ENCODE results near the gene TAF11L12. TPM values are rescaled to one million over a fixed set of nuclear protein-coding genes. Genes with fewer than 3 reads are reported as not detected.
"Not testable (repeated sequence)": the region's sequence is repeated elsewhere in the genome, so short reads cannot be mapped to it uniquely, and the experiment has no call there.

Gene TAF11L12
- under 1 TPM in 2 of 8 experiments, not detected in 6; 0.28 to 0.32 TPM for total RNA-seq

DNA sequence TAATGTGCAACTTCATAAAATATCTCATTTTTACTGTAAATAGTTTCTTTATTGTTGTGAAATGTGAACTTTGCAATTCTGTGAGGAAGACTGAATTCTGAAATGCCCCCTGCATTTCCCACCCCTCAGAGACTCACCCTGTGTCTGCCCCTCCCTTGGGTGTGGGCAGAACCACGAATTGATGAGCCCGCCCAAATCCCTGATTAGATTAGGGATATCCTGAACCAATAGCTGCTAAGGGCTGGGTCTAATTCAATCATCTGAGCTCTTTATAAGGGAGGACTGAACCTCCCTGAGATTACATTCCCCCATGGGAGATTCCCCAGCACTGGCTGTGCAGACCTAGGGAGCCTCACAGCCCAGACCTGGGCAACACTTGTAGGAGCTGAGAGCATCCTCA is at the start of gene TAF11L12:
TAF11L12 (plus strand) TSS at position 301 of the 400 bp plus-strand sequence.
- in situ Hi-C loops (cut with MboI; ENCODE audit: low pct_unique_long_range_greater_than_20kb in 2 of 9, low sequenced_read_pairs in 9 of 9, unreplicated experiment in 9 of 9); H3K27ac ChIP-seq; H3K4me3 ChIP-seq; ATAC-seq (replicated peaks in 6 of 8); H3K4me1 ChIP-seq (replicated peaks in 1 of 2): not testable (repeated sequence)
- 80 to 90% methylated on average over 1 to 2 of the region's 2 CpGs; no CpG with 5 or more reads in 8 of the 10 experiments for WGBS, 10 experiments

DNA sequence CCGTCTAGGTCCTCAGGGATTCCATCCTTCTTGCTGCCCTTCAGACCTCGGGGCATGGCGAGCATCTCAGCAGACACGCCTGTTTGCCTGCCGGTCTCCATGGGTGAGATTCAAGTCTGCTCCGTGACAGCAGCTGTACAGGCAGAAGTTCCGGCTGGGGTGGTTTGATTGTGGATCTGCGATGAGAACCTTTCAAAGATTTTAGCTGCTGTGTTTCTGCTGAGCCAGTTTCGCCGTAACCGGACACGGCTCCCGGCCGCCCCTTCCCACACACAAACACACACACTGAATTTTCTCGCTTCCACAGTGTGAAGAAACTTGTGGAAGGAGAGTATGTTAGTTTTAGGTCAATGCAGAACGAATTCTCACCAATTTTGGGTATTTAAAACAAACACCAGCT is 24.5 kb upstream of the TAF11L12 start, which contains the start of gene TAF11L7:
TAF11L7 (minus strand) TSS at position 101 of the 400 bp plus-strand sequence.
- H3K27ac ChIP-seq; in situ Hi-C loops (cut with MboI; ENCODE audit: low pct_unique_long_range_greater_than_20kb in 2 of 9, low sequenced_read_pairs in 9 of 9, unreplicated experiment in 9 of 9); H3K4me3 ChIP-seq; ATAC-seq (replicated peaks in 6 of 8); H3K4me1 ChIP-seq (replicated peaks in 1 of 2): not testable (repeated sequence)
- WGBS, 10 experiments: no CpG with 5 or more reads among the region's 16 CpGs

GRCh38 chr5:17590860-17591259 is 19.3 kb upstream of the TAF11L12 start, which contains the start of gene TAF11L8:
TSS of gene TAF11L8 (minus strand) at chr5:17590960.
- WGBS, 10 experiments: no CpG with 5 or more reads among the region's 16 CpGs
- H3K4me3 ChIP-seq; in situ Hi-C loops (cut with MboI; ENCODE audit: low pct_unique_long_range_greater_than_20kb in 2 of 9, low sequenced_read_pairs in 9 of 9, unreplicated experiment in 9 of 9); H3K4me1 ChIP-seq (replicated peaks in 1 of 2); ATAC-seq (replicated peaks in 6 of 8); H3K27ac ChIP-seq: not testable (repeated sequence)

DNA sequence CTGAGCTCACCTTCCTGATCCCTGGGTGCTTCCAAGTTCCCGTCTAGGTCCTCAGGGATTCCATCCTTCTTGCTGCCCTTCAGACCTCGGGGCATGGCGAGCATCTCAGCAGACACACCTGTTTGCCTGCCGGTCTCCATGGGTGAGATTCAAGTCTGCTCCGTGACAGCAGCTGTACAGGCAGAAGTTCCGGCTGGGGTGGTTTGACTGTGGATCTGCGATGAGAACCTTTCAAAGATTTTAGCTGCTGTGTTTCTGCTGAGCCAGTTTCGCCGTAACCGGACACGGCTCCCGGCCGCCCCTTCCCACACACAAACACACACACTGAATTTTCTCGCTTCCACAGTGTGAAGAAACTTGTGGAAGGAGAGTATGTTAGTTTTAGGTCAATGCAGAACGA is 15.9 kb upstream of the TAF11L12 start, which contains the start of gene TAF11L9:
TAF11L9 (minus strand) TSS at position 140 of the 400 bp plus-strand sequence.
- in situ Hi-C loops (cut with MboI; ENCODE audit: low pct_unique_long_range_greater_than_20kb in 2 of 9, low sequenced_read_pairs in 9 of 9, unreplicated experiment in 9 of 9); ATAC-seq (replicated peaks in 6 of 8); H3K4me1 ChIP-seq (replicated peaks in 1 of 2); H3K4me3 ChIP-seq; H3K27ac ChIP-seq: not testable (repeated sequence)
- no CpG with 5 or more reads among the region's 15 CpGs for WGBS, 10 experiments

DNA sequence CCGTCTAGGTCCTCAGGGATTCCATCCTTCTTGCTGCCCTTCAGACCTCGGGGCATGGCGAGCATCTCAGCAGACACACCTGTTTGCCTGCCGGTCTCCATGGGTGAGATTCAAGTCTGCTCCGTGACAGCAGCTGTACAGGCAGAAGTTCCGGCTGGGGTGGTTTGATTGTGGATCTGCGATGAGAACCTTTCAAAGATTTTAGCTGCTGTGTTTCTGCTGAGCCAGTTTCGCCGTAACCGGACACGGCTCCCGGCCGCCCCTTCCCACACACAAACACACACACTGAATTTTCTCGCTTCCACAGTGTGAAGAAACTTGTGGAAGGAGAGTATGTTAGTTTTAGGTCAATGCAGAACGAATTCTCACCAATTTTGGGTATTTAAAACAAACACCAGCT is 12.5 kb upstream of the TAF11L12 start, which contains the start of gene TAF11L10:
TAF11L10 (minus strand) TSS at position 101 of the 400 bp plus-strand sequence.
- in situ Hi-C loops (cut with MboI; ENCODE audit: low pct_unique_long_range_greater_than_20kb in 2 of 9, low sequenced_read_pairs in 9 of 9, unreplicated experiment in 9 of 9); H3K4me3 ChIP-seq; H3K27ac ChIP-seq; ATAC-seq (replicated peaks in 6 of 8); H3K4me1 ChIP-seq (replicated peaks in 1 of 2): not testable (repeated sequence)
- WGBS, 10 experiments: no CpG with 5 or more reads among the region's 15 CpGs

GRCh38 chr5:17603880-17604279 is 6.3 kb upstream of the TAF11L12 start, which contains the start of gene TAF11L11:
TSS of gene TAF11L11 (plus strand) at chr5:17604183.
- in situ Hi-C loops (cut with MboI; ENCODE audit: low pct_unique_long_range_greater_than_20kb in 2 of 9, low sequenced_read_pairs in 9 of 9, unreplicated experiment in 9 of 9); ATAC-seq (replicated peaks in 6 of 8): not testable (repeated sequence)
- WGBS, 10 experiments: 32 to 90% (median 46%) methylated on average over 1 to 5 of the region's 6 CpGs; no CpG with 5 or more reads in 4 of the 10 experiments

DNA sequence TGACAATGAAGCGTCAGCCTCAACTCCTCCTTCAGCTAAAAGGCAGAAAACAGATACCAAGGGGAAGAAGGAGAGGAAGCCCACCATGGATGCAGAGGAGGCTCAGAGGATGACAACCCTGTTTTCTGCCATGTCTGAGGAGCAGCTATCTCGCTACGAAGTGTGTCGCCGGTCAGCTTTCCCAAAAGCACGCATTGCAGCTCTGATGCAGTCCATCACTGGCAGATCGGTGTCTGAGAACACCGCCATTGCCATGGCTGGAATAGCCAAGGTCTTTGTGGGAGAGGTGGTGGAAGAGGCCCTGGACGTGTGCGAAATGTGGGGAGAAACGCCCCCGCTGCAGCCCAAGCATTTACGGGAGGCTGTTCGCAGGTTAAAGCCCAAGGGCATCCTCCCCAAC is 5.2 kb upstream of the TAF11L12 start:
- Histone ChIP-seq H3K4me1 (replicated peaks in 1 of 2) (no peaks in the 10 kb centered on the region), H3K4me3 (no peak overlapping the region), H3K27ac (no peak overlapping the region)
- in situ Hi-C loops (cut with MboI; ENCODE audit: low pct_unique_long_range_greater_than_20kb in 2 of 9, low sequenced_read_pairs in 9 of 9, unreplicated experiment in 9 of 9): no loop called here
- no peak for ATAC-seq (replicated peaks in 6 of 8)
- WGBS, 10 experiments: 20 to 100% (median 87%) methylated on average over 1 to 3 of the region's 14 CpGs; no CpG with 5 or more reads in 5 of the 10 experiments

More at GRCh38 chr5:17603880-17604279, 6.3 kb upstream of the TAF11L12 start, which contains the start of gene TAF11L11:
- not testable (repeated sequence) for H3K4me1 ChIP-seq (replicated peaks in 1 of 2); H3K4me3 ChIP-seq; H3K27ac ChIP-seq

GRCh38 chr5:17607461-17607860 is 2.7 kb upstream of the TAF11L12 start:
- ATAC-seq (replicated peaks in 6 of 8); in situ Hi-C loops (cut with MboI; ENCODE audit: low pct_unique_long_range_greater_than_20kb in 2 of 9, low sequenced_read_pairs in 9 of 9, unreplicated experiment in 9 of 9); H3K4me3 ChIP-seq; H3K4me1 ChIP-seq (replicated peaks in 1 of 2); H3K27ac ChIP-seq: not testable (repeated sequence)
- 27 to 100% (median 83%) methylated on average over 1 to 4 of the region's 4 CpGs; no CpG with 5 or more reads in 3 of the 10 experiments for WGBS, 10 experiments

DNA sequence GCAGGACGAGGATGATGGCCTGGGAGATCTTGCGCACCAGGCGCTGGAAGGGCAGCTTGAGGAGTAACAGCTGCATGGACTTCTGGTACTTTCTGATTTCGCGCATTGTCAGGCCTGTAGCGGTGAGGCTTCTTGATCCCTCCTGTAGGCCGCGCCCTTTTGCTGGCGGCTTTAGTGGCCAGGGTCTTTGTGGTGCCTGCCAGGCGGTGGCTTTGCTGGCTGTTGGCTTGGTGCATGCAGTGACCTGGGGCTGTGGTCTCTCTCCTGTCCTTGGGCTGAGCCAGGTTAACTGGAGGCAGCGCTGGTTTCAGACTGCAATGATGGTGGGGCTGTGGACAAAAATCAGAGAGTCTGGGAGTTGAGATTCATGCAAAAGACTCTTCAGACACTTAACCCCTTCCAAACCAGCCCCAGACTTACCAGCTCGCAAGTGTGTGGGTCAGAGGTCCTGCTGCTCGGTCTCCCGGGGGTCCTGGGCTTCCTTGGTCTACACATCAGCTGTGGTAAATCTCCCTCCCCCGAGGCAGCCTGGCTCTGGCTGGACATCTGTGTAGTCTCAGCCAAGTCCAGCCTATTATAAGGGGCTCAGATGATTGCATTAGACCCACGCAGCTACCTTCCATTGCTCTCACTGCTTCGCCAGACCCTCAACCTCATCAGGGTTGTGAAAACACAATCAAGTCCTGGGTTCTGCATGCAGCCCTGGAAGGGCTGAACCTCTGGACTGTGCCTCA is 4.8 kb downstream of the TAF11L12 start:
- in situ Hi-C loops (cut with MboI; ENCODE audit: low pct_unique_long_range_greater_than_20kb in 2 of 9, low sequenced_read_pairs in 9 of 9, unreplicated experiment in 9 of 9): no loop called here
- no peak for ATAC-seq (replicated peaks in 6 of 8)
- WGBS, 10 experiments: 26 to 100% (median 86%) methylated on average over 1 to 7 of the region's 17 CpGs; no CpG with 5 or more reads in 5 of the 10 experiments
- H3K4me3 ChIP-seq: no peak overlapping the region
- no peaks in the 10 kb centered on the region for H3K4me1 ChIP-seq (replicated peaks in 1 of 2)
- H3K27ac ChIP-seq: no peak overlapping the region

DNA sequence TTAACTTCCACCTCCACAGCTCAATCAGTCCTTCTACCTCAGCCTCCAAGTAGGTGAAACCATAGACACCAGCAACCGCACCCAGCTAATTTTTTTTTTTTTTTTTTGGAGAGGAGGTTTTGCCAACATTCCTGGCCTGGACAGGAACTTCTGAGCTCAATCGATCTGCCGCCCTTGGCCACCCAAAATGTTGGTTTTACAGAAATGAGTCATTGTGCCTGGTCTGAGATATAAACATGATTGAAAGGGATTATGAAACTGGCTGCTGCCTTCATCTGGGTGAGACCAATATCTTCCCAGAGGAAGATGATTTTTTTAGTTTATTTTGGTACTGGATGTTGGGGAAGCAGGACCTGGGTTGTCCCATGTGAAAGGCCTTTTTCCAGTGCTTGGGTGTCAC is 9.2 kb downstream of the TAF11L12 start:
- WGBS, 10 experiments: 0 to 100% (median 93%) methylated on average over 1 to 2 of the region's 3 CpGs; no CpG with 5 or more reads in 7 of the 10 experiments
- in situ Hi-C loops (cut with MboI; ENCODE audit: low pct_unique_long_range_greater_than_20kb in 2 of 9, low sequenced_read_pairs in 9 of 9, unreplicated experiment in 9 of 9): no loop called here
- no peak overlapping the region for H3K4me3 ChIP-seq

DNA sequence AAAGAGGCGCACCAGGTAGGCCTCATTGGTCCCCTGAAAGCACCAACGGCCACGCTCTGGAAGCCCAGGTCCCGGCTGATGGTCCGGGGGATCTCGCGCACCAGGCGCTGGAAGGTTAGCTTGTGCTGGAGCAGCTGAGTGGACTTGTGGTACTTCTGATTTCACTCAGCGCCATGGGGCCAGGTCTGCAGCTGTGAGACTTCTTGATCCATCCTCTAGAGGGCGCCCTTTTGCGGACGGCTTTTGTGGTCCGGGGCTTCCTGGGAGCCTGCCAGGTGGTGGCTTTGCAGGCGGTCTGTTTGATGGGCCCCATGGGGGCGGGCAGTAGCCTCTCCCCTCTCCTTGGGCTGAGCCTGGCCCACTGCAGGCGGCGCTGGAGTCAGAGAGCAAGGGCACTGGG is 10.4 kb downstream of the TAF11L12 start:
- no peak for ATAC-seq (replicated peaks in 6 of 8)
- 55 to 95% (median 83%) methylated on average over 3 to 7 of the region's 17 CpGs; no CpG with 5 or more reads in 5 of the 10 experiments for WGBS, 10 experiments
- no peaks in the 10 kb centered on the region for H3K4me1 ChIP-seq (replicated peaks in 1 of 2)
- no peak overlapping the region for H3K27ac ChIP-seq
- in situ Hi-C loops (cut with MboI; ENCODE audit: low pct_unique_long_range_greater_than_20kb in 2 of 9, low sequenced_read_pairs in 9 of 9, unreplicated experiment in 9 of 9): no loop called here
- no peak overlapping the region for H3K4me3 ChIP-seq

More for the DNA sequence above, 9.2 kb downstream of the TAF11L12 start:
- ATAC-seq (replicated peaks in 6 of 8): no peak
- no peak overlapping the region for H3K27ac ChIP-seq
- H3K4me1 ChIP-seq (replicated peaks in 1 of 2): no peaks in the 10 kb centered on the region

DNA sequence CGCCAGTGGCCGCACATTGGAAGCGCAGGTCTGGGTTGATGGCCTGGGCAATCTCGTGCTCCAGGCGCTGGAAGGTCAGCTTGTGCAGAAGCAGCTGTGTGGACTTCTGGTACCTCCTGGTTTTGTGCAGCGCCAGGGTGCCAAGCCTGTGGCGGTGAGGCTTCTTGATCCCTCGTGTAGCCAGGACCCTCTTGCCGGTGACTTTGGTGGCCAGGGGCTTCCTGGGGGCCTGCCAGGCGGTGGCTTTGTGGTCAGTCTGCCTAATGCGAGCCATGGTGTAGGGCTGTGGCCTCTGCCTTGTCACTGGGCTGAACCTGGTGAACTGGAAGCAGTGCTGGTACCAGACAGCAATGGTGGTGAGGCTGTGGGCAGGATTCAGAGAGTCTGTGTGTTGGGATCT is 15.5 kb downstream of the TAF11L12 start:
- in situ Hi-C loops (cut with MboI; ENCODE audit: low pct_unique_long_range_greater_than_20kb in 2 of 9, low sequenced_read_pairs in 9 of 9, unreplicated experiment in 9 of 9): no loop called here
- H3K4me3 ChIP-seq: no peak overlapping the region
- 36 to 95% (median 89%) methylated on average over 1 to 7 of the region's 11 CpGs; no CpG with 5 or more reads in 5 of the 10 experiments for WGBS, 10 experiments
- no peaks in the 10 kb centered on the region for H3K4me1 ChIP-seq (replicated peaks in 1 of 2)
- no peak for ATAC-seq (replicated peaks in 6 of 8)
- H3K27ac ChIP-seq: no peak overlapping the region

DNA sequence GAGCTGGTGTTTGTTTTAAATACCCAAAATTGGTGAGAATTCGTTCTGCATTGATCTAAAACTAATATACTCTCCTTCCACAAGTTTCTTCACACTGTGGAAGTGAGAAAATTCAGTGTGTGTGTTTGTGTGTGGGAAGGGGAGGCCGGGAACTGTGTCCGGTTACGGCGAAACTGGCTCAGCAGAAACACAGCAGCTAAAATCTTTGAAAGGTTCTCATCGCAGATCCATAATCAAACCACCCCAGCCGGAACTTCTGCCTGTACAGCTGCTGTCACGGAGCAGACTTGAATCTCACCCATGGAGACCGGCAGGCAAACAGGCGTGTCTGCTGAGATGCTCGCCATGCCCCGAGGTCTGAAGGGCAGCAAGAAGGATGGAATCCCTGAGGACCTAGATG is 21.6 kb downstream of the TAF11L12 start, which contains the start of gene TAF11L13:
TAF11L13 (plus strand) TSS at position 301 of the 400 bp plus-strand sequence.
- ATAC-seq (replicated peaks in 6 of 8); in situ Hi-C loops (cut with MboI; ENCODE audit: low pct_unique_long_range_greater_than_20kb in 2 of 9, low sequenced_read_pairs in 9 of 9, unreplicated experiment in 9 of 9); H3K4me3 ChIP-seq; H3K27ac ChIP-seq; H3K4me1 ChIP-seq (replicated peaks in 1 of 2): not testable (repeated sequence)
- no CpG with 5 or more reads among the region's 12 CpGs for WGBS, 10 experiments
